GM23338 (cell line): Measurements from ENCODE around the gene CENPA. TPM values are rescaled to one million over a fixed set of nuclear protein-coding genes. Genes with fewer than 3 reads are reported as not detected.

Experiments used
- ATAC-seq: fragments of 200-7000 bp; cut with Tn5 transposase; 3 replicates; pipeline ENCODE4 v1.9.1; 2020
- DNase-seq: peaks from one replicate; pipeline ENCODE4 v3.0.0-alpha.2; 2015; ENCODE audit warnings: low spot score
- H2AFZ ChIP-seq: fragments of 200-600 bp; sonication (generic); 2 replicates; pipeline ENCODE4 v1.8.0; 2016; ENCODE audit warnings: antibody characterized with exemption, mild to moderate bottlenecking, moderate library complexity
- H3F3A ChIP-seq: fragments of 200-600 bp; sonication (generic); replicated peaks from 2 replicates; pipeline ENCODE4 v1.8.0; 2017; ENCODE audit warnings: antibody characterized with exemption, mixed run types, low read depth
- H3K27ac ChIP-seq: fragments of 200-600 bp; sonication (generic); 2 replicates; pipeline ENCODE4 v1.6.1; 2016; ENCODE audit warnings: low read depth
- H3K27me3 ChIP-seq: fragments of 200-600 bp; sonication (generic); 2 replicates; pipeline ENCODE4 v1.8.0; 2016; ENCODE audit warnings: mild to moderate bottlenecking, mixed run types, moderate library complexity; ENCODE audit not compliant: insufficient read depth
- H3K36me3 ChIP-seq: fragments of 200-600 bp; sonication (generic); 2 replicates; pipeline ENCODE4 v1.8.0; 2016; ENCODE audit warnings: mild to moderate bottlenecking; ENCODE audit not compliant: insufficient read depth
- H3K4me1 ChIP-seq: fragments of 200-600 bp; sonication (generic); 2 replicates; pipeline ENCODE4 v1.8.0; 2016; ENCODE audit warnings: mild to moderate bottlenecking, moderate library complexity; ENCODE audit not compliant: insufficient read depth
- H3K4me2 ChIP-seq: fragments of 200-600 bp; sonication (generic); 2 replicates; pipeline ENCODE4 v1.7.1; 2017; ENCODE audit warnings: mixed run types
- H3K4me3 ChIP-seq: fragments of 200-600 bp; sonication (generic); 2 replicates; pipeline ENCODE4 v1.6.1; 2016; ENCODE audit warnings: mixed run types
- H3K79me2 ChIP-seq: fragments of 200-600 bp; sonication (generic); replicated peaks from 2 replicates; pipeline ENCODE4 v1.8.0; 2017; ENCODE audit warnings: mild to moderate bottlenecking; ENCODE audit not compliant: insufficient read depth
- H3K9me2 ChIP-seq: fragments of 200-600 bp; sonication (generic); 2 replicates; pipeline ENCODE4 v1.8.0; 2017; ENCODE audit not compliant: insufficient read depth
- H4K20me1 ChIP-seq: fragments of 200-600 bp; sonication (generic); replicated peaks from 2 replicates; pipeline ENCODE4 v1.8.0; 2017; ENCODE audit warnings: mild to moderate bottlenecking; ENCODE audit not compliant: insufficient read depth
- H3K27ac Mint-ChIP-seq: 2 replicates; pipeline ENCODE4 v1.8.0; 2020; ENCODE audit warnings: inconsistent platforms, mild to moderate bottlenecking, moderate library complexity, mixed read lengths
- H3K27me3 Mint-ChIP-seq: 3 replicates; pipeline ENCODE4 v1.8.0; 2022; ENCODE audit warnings: low read depth, mild to moderate bottlenecking, moderate library complexity, mixed read lengths, inconsistent platforms; ENCODE audit not compliant: insufficient read depth, poor library complexity
- H3K36me3 Mint-ChIP-seq: 3 replicates; pipeline ENCODE4 v1.8.0; 2021; ENCODE audit warnings: low read depth, mild to moderate bottlenecking, inconsistent platforms, moderate library complexity, mixed read lengths
- H3K4me1 Mint-ChIP-seq: 3 replicates; pipeline ENCODE4 v1.8.0; 2020; ENCODE audit warnings: mild to moderate bottlenecking, inconsistent platforms, mixed read lengths
- H3K4me3 Mint-ChIP-seq: 3 replicates; pipeline ENCODE4 v1.8.0; 2021; ENCODE audit warnings: moderate library complexity, mild to moderate bottlenecking, inconsistent platforms, mixed read lengths
- H3K9me3 Mint-ChIP-seq: 3 replicates; pipeline ENCODE4 v1.8.0; 2020; ENCODE audit warnings: moderate library complexity, mild to moderate bottlenecking, inconsistent platforms, mixed read lengths
- CREB1 ChIP-seq: fragments of 250-450 bp; sonication (Bioruptor Pico); IDR thresholded peaks from 2 replicates; pipeline ENCODE4 v1.5.0; 2020; ENCODE audit warnings: low read depth, mild to moderate bottlenecking, moderate library complexity
- EZH2 ChIP-seq: fragments of 200-600 bp; sonication (generic); IDR thresholded peaks from one replicate; pipeline ENCODE4 v1.8.0; 2017; ENCODE audit warnings: antibody characterized with exemption, mild to moderate bottlenecking, low read depth; ENCODE audit not compliant: unreplicated experiment
- EZH2phosphoT487 ChIP-seq: fragments of 200-600 bp; sonication (generic); IDR thresholded peaks from one replicate; pipeline ENCODE4 v1.8.1; 2018; ENCODE audit warnings: antibody characterized with exemption; ENCODE audit not compliant: unreplicated experiment
- JUNB ChIP-seq: IDR thresholded peaks from one replicate; pipeline ENCODE4 v1.6.1; 2016; ENCODE audit warnings: antibody characterized with exemption; ENCODE audit not compliant: unreplicated experiment
- NANOG ChIP-seq: IDR thresholded peaks from 2 replicates; pipeline ENCODE4 v1.6.1; 2016; ENCODE audit warnings: antibody characterized with exemption, borderline replicate concordance
- POLR2AphosphoS5 ChIP-seq: IDR thresholded peaks from 2 replicates; pipeline ENCODE4 v1.6.1; 2016; ENCODE audit warnings: antibody characterized with exemption, low read depth
- REST ChIP-seq: IDR thresholded peaks from one replicate; pipeline ENCODE4 v1.6.1; 2018; ENCODE audit warnings: antibody characterized with exemption; ENCODE audit not compliant: unreplicated experiment
- STAT1 ChIP-seq: IDR thresholded peaks from one replicate; pipeline ENCODE4 v1.6.1; 2016; ENCODE audit warnings: antibody characterized with exemption; ENCODE audit not compliant: unreplicated experiment
- ZNF114 ChIP-seq: fragments of 250-450 bp; sonication (Bioruptor Pico); IDR thresholded peaks from 2 replicates; pipeline ENCODE4 v1.5.0; 2020; ENCODE audit warnings: mild to moderate bottlenecking, moderate library complexity
- ZNF331 ChIP-seq: fragments of 250-450 bp; sonication (Bioruptor Pico); IDR thresholded peaks from 2 replicates; pipeline ENCODE4 v1.5.0; 2020; ENCODE audit warnings: low read depth, mild to moderate bottlenecking, moderate library complexity
- polyA plus RNA-seq: library from polyadenylated mRNA; unstranded; fragments of >200 nt; fragmentation: Nextera tagmentation; extraction: Ambion mirVana; gene quantifications from 2 replicates; pipeline ENCODE4 v1.2.1, GENCODE V29; 2016
- total RNA-seq: library from RNA; depleted of rRNA; stranded (reverse); fragments of >200 nt; shearing (Covaris generic); gene quantifications from 2 replicates; pipeline ENCODE4 v1.2.3, GENCODE V29; 2014
- TF ChIP-seq, protein P1 (sequence below): fragments of 250-450 bp; sonication (Bioruptor Pico); IDR thresholded peaks from 2 replicates; pipeline ENCODE4 v1.5.0; 2020; ENCODE audit warnings: mild to moderate bottlenecking, moderate library complexity
- TF ChIP-seq, protein P2 (sequence below): IDR thresholded peaks from 2 replicates; pipeline ENCODE4 v1.6.1; 2016; ENCODE audit warnings: antibody characterized with exemption
- TF ChIP-seq, protein P3 (sequence below), 2 experiments: fragments of 200-600 bp in 1 of 2; sonication (generic) in 1 of 2; conservative IDR thresholded peaks; 2 replicates each; pipeline versions ENCODE4 v1.5.1 to v1.6.1; 2016 to 2017; ENCODE audit warnings: antibody characterized with exemption in 2 of 2, low read depth in 2 of 2, mild to moderate bottlenecking in 2 of 2, moderate library complexity in 1 of 2

Gene CENPA
- total and polyA plus RNA-seq, 2 experiments from 2014 or later = 16.8 to 24.2 TPM

DNA sequence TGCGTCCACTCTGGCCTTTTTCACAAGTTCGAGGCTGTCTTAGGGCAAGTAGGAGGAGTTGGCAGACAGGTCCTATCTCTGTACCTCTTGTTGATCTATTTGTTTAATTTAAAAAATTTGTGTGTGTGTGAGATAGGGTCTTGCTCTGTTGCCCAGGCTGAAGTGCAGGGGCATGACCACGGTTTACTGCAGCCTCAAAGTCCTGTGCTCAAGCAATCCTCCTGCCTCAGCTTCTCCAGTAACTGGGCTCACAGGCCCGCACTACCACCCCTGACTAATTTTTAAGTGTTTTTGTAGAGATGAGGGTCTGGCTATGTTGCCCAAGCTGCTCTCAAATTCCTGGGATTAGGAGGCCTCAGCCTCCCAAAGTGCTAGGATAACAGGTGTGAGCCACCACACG is 26.0 kb upstream of the CENPA start:
- Histone ChIP-seq H3K27ac (no peak overlapping the region), H3F3A (no peaks in the 10 kb centered on the region; the same call in 1 of the 2 replicates), H4K20me1 (no peaks in the 10 kb centered on the region), H3K4me1 (peaks cover 9% of the 10 kb centered on the region), H3K4me3 (no peak overlapping the region), H3K4me2 (no peak overlapping the region), H3K79me2 (no peaks in the 10 kb centered on the region), H3K27me3 (peaks cover 5% of the 10 kb centered on the region; the same call in 1 of the 2 replicates), H2AFZ (no peak overlapping the region), H3K36me3 (no peaks in the 10 kb centered on the region), H3K9me2 (no peaks in the 10 kb centered on the region)
- TF ChIP-seq REST (no peak), JUNB (no peak), EZH2 (no peak), POLR2AphosphoS5 (no peak), CREB1 (CRISPR knock-in tag) (no peak), EZH2phosphoT487 (no peak), ZNF114 (CRISPR knock-in tag) (no peak), STAT1 (no peak), ZNF331 (CRISPR knock-in tag) (no peak), NANOG (no peak)
- TF ChIP-seq, protein P1, sequence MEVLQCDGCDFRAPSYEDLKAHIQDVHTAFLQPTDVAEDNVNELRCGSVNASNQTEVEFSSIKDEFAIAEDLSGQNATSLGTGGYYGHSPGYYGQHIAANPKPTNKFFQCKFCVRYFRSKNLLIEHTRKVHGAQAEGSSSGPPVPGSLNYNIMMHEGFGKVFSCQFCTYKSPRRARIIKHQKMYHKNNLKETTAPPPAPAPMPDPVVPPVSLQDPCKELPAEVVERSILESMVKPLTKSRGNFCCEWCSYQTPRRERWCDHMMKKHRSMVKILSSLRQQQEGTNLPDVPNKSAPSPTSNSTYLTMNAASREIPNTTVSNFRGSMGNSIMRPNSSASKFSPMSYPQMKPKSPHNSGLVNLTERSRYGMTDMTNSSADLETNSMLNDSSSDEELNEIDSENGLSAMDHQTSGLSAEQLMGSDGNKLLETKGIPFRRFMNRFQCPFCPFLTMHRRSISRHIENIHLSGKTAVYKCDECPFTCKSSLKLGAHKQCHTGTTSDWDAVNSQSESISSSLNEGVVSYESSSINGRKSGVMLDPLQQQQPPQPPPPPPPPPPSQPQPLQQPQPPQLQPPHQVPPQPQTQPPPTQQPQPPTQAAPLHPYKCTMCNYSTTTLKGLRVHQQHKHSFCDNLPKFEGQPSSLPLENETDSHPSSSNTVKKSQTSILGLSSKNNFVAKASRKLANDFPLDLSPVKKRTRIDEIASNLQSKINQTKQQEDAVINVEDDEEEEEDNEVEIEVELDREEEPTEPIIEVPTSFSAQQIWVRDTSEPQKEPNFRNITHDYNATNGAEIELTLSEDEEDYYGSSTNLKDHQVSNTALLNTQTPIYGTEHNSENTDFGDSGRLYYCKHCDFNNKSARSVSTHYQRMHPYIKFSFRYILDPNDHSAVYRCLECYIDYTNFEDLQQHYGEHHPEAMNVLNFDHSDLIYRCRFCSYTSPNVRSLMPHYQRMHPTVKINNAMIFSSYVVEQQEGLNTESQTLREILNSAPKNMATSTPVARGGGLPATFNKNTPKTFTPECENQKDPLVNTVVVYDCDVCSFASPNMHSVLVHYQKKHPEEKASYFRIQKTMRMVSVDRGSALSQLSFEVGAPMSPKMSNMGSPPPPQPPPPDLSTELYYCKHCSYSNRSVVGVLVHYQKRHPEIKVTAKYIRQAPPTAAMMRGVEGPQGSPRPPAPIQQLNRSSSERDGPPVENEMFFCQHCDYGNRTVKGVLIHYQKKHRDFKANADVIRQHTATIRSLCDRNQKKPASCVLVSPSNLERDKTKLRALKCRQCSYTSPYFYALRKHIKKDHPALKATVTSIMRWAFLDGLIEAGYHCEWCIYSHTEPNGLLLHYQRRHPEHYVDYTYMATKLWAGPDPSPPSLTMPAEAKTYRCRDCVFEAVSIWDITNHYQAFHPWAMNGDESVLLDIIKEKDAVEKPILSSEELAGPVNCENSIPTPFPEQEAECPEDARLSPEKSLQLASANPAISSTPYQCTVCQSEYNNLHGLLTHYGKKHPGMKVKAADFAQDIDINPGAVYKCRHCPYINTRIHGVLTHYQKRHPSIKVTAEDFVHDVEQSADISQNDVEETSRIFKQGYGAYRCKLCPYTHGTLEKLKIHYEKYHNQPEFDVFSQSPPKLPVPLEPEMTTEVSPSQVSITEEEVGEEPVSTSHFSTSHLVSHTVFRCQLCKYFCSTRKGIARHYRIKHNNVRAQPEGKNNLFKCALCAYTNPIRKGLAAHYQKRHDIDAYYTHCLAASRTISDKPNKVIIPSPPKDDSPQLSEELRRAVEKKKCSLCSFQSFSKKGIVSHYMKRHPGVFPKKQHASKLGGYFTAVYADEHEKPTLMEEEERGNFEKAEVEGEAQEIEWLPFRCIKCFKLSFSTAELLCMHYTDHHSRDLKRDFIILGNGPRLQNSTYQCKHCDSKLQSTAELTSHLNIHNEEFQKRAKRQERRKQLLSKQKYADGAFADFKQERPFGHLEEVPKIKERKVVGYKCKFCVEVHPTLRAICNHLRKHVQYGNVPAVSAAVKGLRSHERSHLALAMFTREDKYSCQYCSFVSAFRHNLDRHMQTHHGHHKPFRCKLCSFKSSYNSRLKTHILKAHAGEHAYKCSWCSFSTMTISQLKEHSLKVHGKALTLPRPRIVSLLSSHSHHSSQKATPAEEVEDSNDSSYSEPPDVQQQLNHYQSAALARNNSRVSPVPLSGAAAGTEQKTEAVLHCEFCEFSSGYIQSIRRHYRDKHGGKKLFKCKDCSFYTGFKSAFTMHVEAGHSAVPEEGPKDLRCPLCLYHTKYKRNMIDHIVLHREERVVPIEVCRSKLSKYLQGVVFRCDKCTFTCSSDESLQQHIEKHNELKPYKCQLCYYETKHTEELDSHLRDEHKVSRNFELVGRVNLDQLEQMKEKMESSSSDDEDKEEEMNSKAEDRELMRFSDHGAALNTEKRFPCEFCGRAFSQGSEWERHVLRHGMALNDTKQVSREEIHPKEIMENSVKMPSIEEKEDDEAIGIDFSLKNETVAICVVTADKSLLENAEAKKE (CRISPR knock-in tag) = no peak
- TF ChIP-seq, protein P2, sequence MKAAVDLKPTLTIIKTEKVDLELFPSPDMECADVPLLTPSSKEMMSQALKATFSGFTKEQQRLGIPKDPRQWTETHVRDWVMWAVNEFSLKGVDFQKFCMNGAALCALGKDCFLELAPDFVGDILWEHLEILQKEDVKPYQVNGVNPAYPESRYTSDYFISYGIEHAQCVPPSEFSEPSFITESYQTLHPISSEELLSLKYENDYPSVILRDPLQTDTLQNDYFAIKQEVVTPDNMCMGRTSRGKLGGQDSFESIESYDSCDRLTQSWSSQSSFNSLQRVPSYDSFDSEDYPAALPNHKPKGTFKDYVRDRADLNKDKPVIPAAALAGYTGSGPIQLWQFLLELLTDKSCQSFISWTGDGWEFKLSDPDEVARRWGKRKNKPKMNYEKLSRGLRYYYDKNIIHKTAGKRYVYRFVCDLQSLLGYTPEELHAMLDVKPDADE = no peak
- TF ChIP-seq, protein P3, sequence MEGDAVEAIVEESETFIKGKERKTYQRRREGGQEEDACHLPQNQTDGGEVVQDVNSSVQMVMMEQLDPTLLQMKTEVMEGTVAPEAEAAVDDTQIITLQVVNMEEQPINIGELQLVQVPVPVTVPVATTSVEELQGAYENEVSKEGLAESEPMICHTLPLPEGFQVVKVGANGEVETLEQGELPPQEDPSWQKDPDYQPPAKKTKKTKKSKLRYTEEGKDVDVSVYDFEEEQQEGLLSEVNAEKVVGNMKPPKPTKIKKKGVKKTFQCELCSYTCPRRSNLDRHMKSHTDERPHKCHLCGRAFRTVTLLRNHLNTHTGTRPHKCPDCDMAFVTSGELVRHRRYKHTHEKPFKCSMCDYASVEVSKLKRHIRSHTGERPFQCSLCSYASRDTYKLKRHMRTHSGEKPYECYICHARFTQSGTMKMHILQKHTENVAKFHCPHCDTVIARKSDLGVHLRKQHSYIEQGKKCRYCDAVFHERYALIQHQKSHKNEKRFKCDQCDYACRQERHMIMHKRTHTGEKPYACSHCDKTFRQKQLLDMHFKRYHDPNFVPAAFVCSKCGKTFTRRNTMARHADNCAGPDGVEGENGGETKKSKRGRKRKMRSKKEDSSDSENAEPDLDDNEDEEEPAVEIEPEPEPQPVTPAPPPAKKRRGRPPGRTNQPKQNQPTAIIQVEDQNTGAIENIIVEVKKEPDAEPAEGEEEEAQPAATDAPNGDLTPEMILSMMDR (conservative IDR thresholded peaks at IDR 0.05; ENCODE audit: low read depth in 2 of 2) = no peak
- Mint-ChIP-seq H3K27me3 (peaks cover 10% of the 10 kb centered on the region), H3K9me3 (no peaks in the 10 kb centered on the region), H3K27ac (no peak overlapping the region), H3K36me3 (no peaks in the 10 kb centered on the region), H3K4me1 (peaks cover 36% of the 10 kb centered on the region), H3K4me3 (no peak overlapping the region)
- ATAC-seq (no peak), DNase-seq (no peak)
